H1 (cell line): ENCODE results near the gene SHISAL1. TPM values are rescaled to one million over a fixed set of nuclear protein-coding genes. Genes with fewer than 3 reads are reported as not detected.

Experiments
- ATF3 ChIP-seq: IDR thresholded peaks from 2 replicates; pipeline ENCODE4 v1.6.1; 2011; ENCODE audit warnings: low read depth, mild to moderate bottlenecking, low read length; ENCODE audit not compliant: insufficient read depth
- EGR1 ChIP-seq: IDR thresholded peaks from 2 replicates; pipeline ENCODE4 v1.6.1; 2011; ENCODE audit warnings: low read depth, low read length, borderline replicate concordance
- EZH2 ChIP-seq: fragments of 200-600 bp; sonication (generic); IDR thresholded peaks from 2 replicates; pipeline ENCODE4 v1.7.1; 2012; ENCODE audit warnings: low read depth, mild to moderate bottlenecking, moderate library complexity, low read length, inconsistent platforms; ENCODE audit not compliant: severe bottlenecking
- GTF2F1 ChIP-seq: IDR thresholded peaks from 2 replicates; pipeline ENCODE4 v1.6.1; 2012; ENCODE audit warnings: low read depth, low read length, improper control_type of control experiment, borderline replicate concordance
- KDM4A ChIP-seq: IDR thresholded peaks from one replicate; pipeline ENCODE4 v1.7.1; 2012; ENCODE audit warnings: low read depth, mild to moderate bottlenecking, moderate library complexity, low read length, inconsistent platforms; ENCODE audit not compliant: severe bottlenecking
- MAFK ChIP-seq: IDR thresholded peaks from 2 replicates; pipeline ENCODE4 v1.6.1; 2012; ENCODE audit warnings: low read depth, mild to moderate bottlenecking, improper control_type of control experiment, low read length
- POLR2AphosphoS5 ChIP-seq: IDR thresholded peaks from 2 replicates; pipeline ENCODE4 v1.6.1; 2011; ENCODE audit warnings: low read depth, low read length
- POU5F1 ChIP-seq: IDR thresholded peaks from 2 replicates; pipeline ENCODE4 v1.6.1; 2011; ENCODE audit warnings: low read depth, mild to moderate bottlenecking, low read length, moderate library complexity
- SP1 ChIP-seq: IDR thresholded peaks from 2 replicates; pipeline ENCODE4 v1.6.1; 2011; ENCODE audit warnings: low read depth, low read length
- SP2 ChIP-seq: IDR thresholded peaks from 2 replicates; pipeline ENCODE4 v1.6.1; 2012; ENCODE audit warnings: mild to moderate bottlenecking, low read length, inconsistent platforms
- polyA plus RNA-seq, 7 experiments: library from polyadenylated mRNA; depleted of rRNA in 3 of 7; stranded (reverse) in 5 of 7; unstranded in 2 of 7; fragments of >200 nt in 5 of 7; fragments of 200-250 nt in 2 of 7; gene quantifications; 1 replicate in 5 of 7; 2 replicates in 1 of 7; 4 replicates in 1 of 7; pipeline versions ENCODE4 v1.2.1 to v1.2.3, GENCODE V29; 2011 to 2013; ENCODE audit warnings: missing spikeins in 2 of 7, mixed read lengths in 2 of 7
- total RNA-seq: library from RNA; stranded (reverse); fragmentation: NEBNext Ultra II Directional; extraction: Animal tissue kit (Norgen Biotek cat#: 25700); gene quantifications from 2 replicates; pipeline ENCODE4 v1.2.1, GENCODE V29; 2021
- TF ChIP-seq, protein P1 (sequence below): fragments of 300-600 bp; sonication (generic); IDR thresholded peaks from 2 replicates; pipeline ENCODE4 v1.7.1; 2012; ENCODE audit warnings: low read length, moderate library complexity, mild to moderate bottlenecking, inconsistent platforms; ENCODE audit not compliant: insufficient replicate concordance

The SHISAL1 gene
- total and polyA plus RNA-seq, 2 of the 8 experiments (the other 6 are each of a cell fraction or from before 2014, with no cell fraction given), result 3.7 to 5.8 TPM

DNA sequence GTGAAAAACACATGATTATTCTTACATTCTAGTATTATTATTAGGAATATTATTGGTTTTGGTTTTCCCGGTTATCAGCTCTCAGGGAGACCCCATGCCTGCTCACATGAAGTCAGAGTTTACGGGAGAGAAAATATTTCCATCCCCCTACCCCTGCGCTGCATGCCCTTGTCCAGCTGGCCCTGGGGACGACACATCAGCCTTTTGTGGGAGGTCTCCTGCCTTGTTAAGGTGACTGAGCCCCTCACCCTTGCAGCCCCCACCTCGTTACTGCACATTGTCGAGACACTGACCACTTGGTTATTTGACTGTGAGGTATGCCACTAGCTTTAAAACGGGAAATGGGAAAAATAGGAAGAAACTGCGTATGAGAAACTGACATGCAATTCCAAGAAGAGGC is 69.0 kb downstream of the SHISAL1 start (continued):
- TF ChIP-seq, protein P1, sequence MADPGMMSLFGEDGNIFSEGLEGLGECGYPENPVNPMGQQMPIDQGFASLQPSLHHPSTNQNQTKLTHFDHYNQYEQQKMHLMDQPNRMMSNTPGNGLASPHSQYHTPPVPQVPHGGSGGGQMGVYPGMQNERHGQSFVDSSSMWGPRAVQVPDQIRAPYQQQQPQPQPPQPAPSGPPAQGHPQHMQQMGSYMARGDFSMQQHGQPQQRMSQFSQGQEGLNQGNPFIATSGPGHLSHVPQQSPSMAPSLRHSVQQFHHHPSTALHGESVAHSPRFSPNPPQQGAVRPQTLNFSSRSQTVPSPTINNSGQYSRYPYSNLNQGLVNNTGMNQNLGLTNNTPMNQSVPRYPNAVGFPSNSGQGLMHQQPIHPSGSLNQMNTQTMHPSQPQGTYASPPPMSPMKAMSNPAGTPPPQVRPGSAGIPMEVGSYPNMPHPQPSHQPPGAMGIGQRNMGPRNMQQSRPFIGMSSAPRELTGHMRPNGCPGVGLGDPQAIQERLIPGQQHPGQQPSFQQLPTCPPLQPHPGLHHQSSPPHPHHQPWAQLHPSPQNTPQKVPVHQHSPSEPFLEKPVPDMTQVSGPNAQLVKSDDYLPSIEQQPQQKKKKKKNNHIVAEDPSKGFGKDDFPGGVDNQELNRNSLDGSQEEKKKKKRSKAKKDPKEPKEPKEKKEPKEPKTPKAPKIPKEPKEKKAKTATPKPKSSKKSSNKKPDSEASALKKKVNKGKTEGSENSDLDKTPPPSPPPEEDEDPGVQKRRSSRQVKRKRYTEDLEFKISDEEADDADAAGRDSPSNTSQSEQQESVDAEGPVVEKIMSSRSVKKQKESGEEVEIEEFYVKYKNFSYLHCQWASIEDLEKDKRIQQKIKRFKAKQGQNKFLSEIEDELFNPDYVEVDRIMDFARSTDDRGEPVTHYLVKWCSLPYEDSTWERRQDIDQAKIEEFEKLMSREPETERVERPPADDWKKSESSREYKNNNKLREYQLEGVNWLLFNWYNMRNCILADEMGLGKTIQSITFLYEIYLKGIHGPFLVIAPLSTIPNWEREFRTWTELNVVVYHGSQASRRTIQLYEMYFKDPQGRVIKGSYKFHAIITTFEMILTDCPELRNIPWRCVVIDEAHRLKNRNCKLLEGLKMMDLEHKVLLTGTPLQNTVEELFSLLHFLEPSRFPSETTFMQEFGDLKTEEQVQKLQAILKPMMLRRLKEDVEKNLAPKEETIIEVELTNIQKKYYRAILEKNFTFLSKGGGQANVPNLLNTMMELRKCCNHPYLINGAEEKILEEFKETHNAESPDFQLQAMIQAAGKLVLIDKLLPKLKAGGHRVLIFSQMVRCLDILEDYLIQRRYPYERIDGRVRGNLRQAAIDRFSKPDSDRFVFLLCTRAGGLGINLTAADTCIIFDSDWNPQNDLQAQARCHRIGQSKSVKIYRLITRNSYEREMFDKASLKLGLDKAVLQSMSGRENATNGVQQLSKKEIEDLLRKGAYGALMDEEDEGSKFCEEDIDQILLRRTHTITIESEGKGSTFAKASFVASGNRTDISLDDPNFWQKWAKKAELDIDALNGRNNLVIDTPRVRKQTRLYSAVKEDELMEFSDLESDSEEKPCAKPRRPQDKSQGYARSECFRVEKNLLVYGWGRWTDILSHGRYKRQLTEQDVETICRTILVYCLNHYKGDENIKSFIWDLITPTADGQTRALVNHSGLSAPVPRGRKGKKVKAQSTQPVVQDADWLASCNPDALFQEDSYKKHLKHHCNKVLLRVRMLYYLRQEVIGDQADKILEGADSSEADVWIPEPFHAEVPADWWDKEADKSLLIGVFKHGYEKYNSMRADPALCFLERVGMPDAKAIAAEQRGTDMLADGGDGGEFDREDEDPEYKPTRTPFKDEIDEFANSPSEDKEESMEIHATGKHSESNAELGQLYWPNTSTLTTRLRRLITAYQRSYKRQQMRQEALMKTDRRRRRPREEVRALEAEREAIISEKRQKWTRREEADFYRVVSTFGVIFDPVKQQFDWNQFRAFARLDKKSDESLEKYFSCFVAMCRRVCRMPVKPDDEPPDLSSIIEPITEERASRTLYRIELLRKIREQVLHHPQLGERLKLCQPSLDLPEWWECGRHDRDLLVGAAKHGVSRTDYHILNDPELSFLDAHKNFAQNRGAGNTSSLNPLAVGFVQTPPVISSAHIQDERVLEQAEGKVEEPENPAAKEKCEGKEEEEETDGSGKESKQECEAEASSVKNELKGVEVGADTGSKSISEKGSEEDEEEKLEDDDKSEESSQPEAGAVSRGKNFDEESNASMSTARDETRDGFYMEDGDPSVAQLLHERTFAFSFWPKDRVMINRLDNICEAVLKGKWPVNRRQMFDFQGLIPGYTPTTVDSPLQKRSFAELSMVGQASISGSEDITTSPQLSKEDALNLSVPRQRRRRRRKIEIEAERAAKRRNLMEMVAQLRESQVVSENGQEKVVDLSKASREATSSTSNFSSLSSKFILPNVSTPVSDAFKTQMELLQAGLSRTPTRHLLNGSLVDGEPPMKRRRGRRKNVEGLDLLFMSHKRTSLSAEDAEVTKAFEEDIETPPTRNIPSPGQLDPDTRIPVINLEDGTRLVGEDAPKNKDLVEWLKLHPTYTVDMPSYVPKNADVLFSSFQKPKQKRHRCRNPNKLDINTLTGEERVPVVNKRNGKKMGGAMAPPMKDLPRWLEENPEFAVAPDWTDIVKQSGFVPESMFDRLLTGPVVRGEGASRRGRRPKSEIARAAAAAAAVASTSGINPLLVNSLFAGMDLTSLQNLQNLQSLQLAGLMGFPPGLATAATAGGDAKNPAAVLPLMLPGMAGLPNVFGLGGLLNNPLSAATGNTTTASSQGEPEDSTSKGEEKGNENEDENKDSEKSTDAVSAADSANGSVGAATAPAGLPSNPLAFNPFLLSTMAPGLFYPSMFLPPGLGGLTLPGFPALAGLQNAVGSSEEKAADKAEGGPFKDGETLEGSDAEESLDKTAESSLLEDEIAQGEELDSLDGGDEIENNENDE, result no peak
- TF ChIP-seq MAFK (no peak), EZH2 (no peak), SP1 (no peak), GTF2F1 (no peak), KDM4A (no peak), SP2 (no peak), POLR2AphosphoS5 (no peak), POU5F1 (no peak), ATF3 (no peak), EGR1 (no peak)
